Measurements from ENCODE around the gene ZFPM1. TPM values are rescaled to one million over a fixed set of nuclear protein-coding genes. Genes with fewer than 3 reads are reported as not detected.

Gene ZFPM1
- total and polyA plus RNA-seq, 2 of the 8 experiments (the other 6 are each of a cell fraction or from before 2014, with no cell fraction given) = 0.74 to 4.8 TPM

DNA sequence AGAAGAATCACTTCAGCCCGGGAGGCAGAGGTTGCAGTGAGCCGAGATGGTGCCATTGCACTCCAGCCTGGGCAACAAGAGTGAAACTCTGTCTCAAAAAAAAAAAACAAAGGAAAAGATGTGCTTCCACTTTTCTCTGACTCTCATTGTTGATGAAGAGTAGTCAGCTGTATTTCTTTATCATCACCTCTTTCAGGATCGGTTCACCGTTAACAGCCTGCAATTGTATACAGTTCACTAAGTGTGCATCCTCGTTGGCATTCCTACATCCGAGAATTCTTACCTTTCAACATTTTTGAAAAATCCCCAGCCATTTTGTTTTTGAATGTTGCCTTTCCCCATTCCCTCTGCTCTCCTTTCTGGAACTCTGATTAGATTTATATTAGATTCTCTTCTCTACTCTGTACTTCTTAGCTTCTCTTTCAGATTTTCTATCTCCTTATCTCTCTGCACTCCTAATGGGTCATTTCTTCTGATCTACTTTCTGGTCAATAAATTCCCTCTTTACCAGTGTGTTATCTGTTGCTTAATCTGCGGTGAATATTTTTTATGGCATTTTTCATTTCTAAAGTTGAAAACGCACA is 90.2 kb downstream of the ZFPM1 start:
- peaks cover 12 to 26% (median 19%) of the 10 kb centered on the region in 4 experiments for H3K27me3 ChIP-seq (replicated peaks in 1 of 4; ENCODE audit: control insufficient read depth in 3 of 4, extremely low read depth in 1 of 4, insufficient read depth in 3 of 4, low read length in 3 of 4)
- no peaks in the 10 kb centered on the region for H3K79me1 ChIP-seq (ENCODE audit: low read depth, low read length)
- no peak overlapping the region for H3K4me2 ChIP-seq (ENCODE audit: insufficient read depth in 1 of 2, low read depth in 2 of 2, low read length in 2 of 2)
- no peak overlapping the region for H3K27ac ChIP-seq (ENCODE audit: low read depth, low read length)
- DNase-seq (ENCODE audit: low read depth in 1 of 2, low spot score in 2 of 2) = no peak
- H2BK120ac ChIP-seq (replicated peaks; ENCODE audit: low read depth, low read length) = no peak overlapping the region
- H2BK5ac ChIP-seq (ENCODE audit: low read depth, low read length) = no peak overlapping the region
- no peak overlapping the region for H3K56ac ChIP-seq (replicated peaks; ENCODE audit: insufficient read length, low read depth, low read length)
- H3K79me2 ChIP-seq (ENCODE audit: control insufficient read depth in 1 of 2, insufficient read depth in 2 of 2, low read length in 2 of 2) = no peaks in the 10 kb centered on the region
- H3K9ac ChIP-seq (replicated peaks in 1 of 4; ENCODE audit: extremely low read depth in 1 of 4, low read depth in 3 of 4, low read length in 3 of 4) = no peak overlapping the region
- H3K36me3 ChIP-seq (ENCODE audit: control insufficient read depth in 2 of 4, insufficient read depth in 4 of 4, low read length in 3 of 4) = no peaks in the 10 kb centered on the region
- FAIRE-seq = no peak
- H3K23me2 ChIP-seq (ENCODE audit: low read depth, low read length) = no peaks in the 10 kb centered on the region; the same call in 1 of the 2 replicates
- no peak overlapping the region for H2AK5ac ChIP-seq (ENCODE audit: low read depth, low read length)
- POLR2A ChIA-PET (ENCODE audit: partially characterized antibody) = interaction anchor here (2.2 kb wide), 1 partner anchor 11 kb away, joined by 9 read pairs; no protein-coding TSS in a partner anchor
- H3K9me3 ChIP-seq (ENCODE audit: insufficient read depth in 2 of 2, low read depth in 1 of 2, low read length in 1 of 2) = peaks cover 8 to 16% of the 10 kb centered on the region in 2 experiments; a peak in 3 of 4 replicates
- peaks cover 0 to 8% (median 3%) of the 10 kb centered on the region in 4 experiments; a peak in 1 of 7 replicates for H3K4me1 ChIP-seq (replicated peaks in 1 of 4; ENCODE audit: control insufficient read depth in 3 of 4, insufficient read depth in 4 of 4, low read length in 3 of 4)
- no peak overlapping the region for H3K23ac ChIP-seq (ENCODE audit: insufficient read length)
- no peak overlapping the region for H3K18ac ChIP-seq (ENCODE audit: extremely low read depth, low read length)
- H4K91ac ChIP-seq (replicated peaks; ENCODE audit: insufficient read length, low read length) = no peak overlapping the region
- no peak overlapping the region for H2BK20ac ChIP-seq (ENCODE audit: low read length)
- H4K8ac ChIP-seq (ENCODE audit: extremely low read depth, insufficient read depth, low read length) = no peak overlapping the region
- H3K4me3 ChIP-seq (ENCODE audit: extremely low read depth in 1 of 4, insufficient read depth in 2 of 4, low read depth in 3 of 4, low read length in 4 of 4) = no peak overlapping the region
- no peak overlapping the region for H2BK15ac ChIP-seq (ENCODE audit: low read length)
- CTCF ChIA-PET (ENCODE audit: partially characterized antibody) = interaction anchor here (0.8 kb wide), 1 partner anchor 16 kb away, joined by 3 read pairs; no protein-coding TSS in a partner anchor
- WGBS, 2 experiments (ENCODE audit: extremely low coverage in 1 of 2, insufficient coverage in 1 of 2, insufficient read length in 1 of 2, insufficient replicate concordance in 2 of 2, low coverage in 1 of 2, low lambda C conversion rate in 2 of 2, missing lambda C conversion rate in 1 of 2) = 81% methylated on average over 8 of the region's 8 CpGs; no CpG with 5 or more reads in 1 of the 2 experiments
- no peak overlapping the region for H4K5ac ChIP-seq (ENCODE audit: insufficient read length, low read depth, low read length)
- H2BK12ac ChIP-seq (ENCODE audit: low read depth, low read length) = no peak overlapping the region
- no peak overlapping the region for H3K4ac ChIP-seq (replicated peaks; ENCODE audit: insufficient read length, low read depth, low read length)
- H3K14ac ChIP-seq (ENCODE audit: insufficient read length) = no peak overlapping the region
- H2AFZ ChIP-seq (ENCODE audit: low read length) = no peak overlapping the region
- H4K20me1 ChIP-seq (replicated peaks in 1 of 2; ENCODE audit: control insufficient read depth in 1 of 2, insufficient read depth in 2 of 2, low read length in 2 of 2) = no peaks in the 10 kb centered on the region
- TF ChIP-seq HDAC2 (IDR thresholded peaks at IDR 0.05; ENCODE audit: borderline replicate concordance in 1 of 2, low read depth in 2 of 2, low read length in 2 of 2) (no peak), RXRA (IDR thresholded peaks at IDR 0.05; ENCODE audit: insufficient read depth, low read depth, low read length) (no peak), CTBP2 (IDR thresholded peaks at IDR 0.05; ENCODE audit: borderline replicate concordance, insufficient read depth, insufficient read length, low read length) (no peak), POU5F1 (IDR thresholded peaks at IDR 0.05; ENCODE audit: low read depth, low read length) (no peak), EZH2 (IDR thresholded peaks at IDR 0.05; ENCODE audit: low read depth, low read length, severe bottlenecking) (no peak), KDM1A (IDR thresholded peaks at IDR 0.05; ENCODE audit: borderline replicate concordance, low read length) (no peak), TAF1 (IDR thresholded peaks at IDR 0.05; ENCODE audit: low read depth, low read length) (no peak), CREB1 (IDR thresholded peaks at IDR 0.05) (no peak), TAF7 (optimal IDR thresholded peaks at IDR 0.05; ENCODE audit: borderline replicate concordance, low read depth, low read length) (no peak), CEBPB (IDR thresholded peaks at IDR 0.05; ENCODE audit: low read depth, low read length) (no peak)
- TF ChIP-seq, protein P1, sequence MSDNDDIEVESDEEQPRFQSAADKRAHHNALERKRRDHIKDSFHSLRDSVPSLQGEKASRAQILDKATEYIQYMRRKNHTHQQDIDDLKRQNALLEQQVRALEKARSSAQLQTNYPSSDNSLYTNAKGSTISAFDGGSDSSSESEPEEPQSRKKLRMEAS (IDR thresholded peaks at IDR 0.05) = no peak
- TF ChIP-seq, protein P2, sequence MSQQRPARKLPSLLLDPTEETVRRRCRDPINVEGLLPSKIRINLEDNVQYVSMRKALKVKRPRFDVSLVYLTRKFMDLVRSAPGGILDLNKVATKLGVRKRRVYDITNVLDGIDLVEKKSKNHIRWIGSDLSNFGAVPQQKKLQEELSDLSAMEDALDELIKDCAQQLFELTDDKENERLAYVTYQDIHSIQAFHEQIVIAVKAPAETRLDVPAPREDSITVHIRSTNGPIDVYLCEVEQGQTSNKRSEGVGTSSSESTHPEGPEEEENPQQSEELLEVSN (IDR thresholded peaks at IDR 0.05) = no peak
